Measurements from ENCODE around the gene HPGD.
"Not testable (repeated sequence)": the region's sequence is repeated elsewhere in the genome, so short reads cannot be mapped to it uniquely, and the experiment has no call there.

HPGD gene

GRCh38 chr4:174505007-174505406, 17.3 kb downstream of the HPGD start:
- Mint-ChIP-seq H3K36me3 (no peaks in the 10 kb centered on the region), H3K27me3 (no peaks in the 10 kb centered on the region), H3K4me3 (no peak overlapping the region), H3K4me1 (no peaks in the 10 kb centered on the region), H3K27ac (no peak overlapping the region), H3K9me3 (no peaks in the 10 kb centered on the region)

DNA sequence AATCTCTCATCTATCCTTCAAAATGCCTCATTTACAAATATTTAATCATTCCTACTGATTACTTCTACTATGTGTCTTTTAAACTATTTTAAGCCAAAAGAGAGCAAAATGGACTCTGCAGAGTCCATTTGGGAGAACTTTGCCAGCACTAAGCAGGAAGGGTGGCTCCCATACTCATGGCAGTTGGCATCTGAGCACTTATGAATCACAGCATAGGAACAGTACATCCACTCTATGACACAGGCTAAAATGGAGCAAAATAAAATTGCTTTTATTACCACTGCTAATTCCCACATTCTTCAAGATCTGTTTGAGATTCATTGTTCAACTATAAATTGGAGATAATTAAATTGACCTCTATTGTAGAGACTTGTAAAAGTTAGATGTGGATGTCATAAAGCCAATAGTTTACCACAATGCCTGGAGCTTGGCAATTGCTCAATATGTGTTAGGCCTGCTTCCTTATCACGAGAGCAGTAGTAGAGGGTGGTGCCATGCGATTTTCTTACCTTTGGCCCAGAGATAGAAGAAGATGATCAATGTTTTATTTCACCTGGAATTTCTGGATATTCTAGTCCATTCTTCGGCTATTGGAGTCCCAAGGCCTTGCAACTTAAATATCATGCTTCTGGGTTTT, 19.1 kb downstream of the HPGD start:
- H3K9me3 Mint-ChIP-seq: no peaks in the 10 kb centered on the region
- no peak overlapping the region for H3K27ac Mint-ChIP-seq
- no peaks in the 10 kb centered on the region for H3K4me1 Mint-ChIP-seq
- H3K27me3 Mint-ChIP-seq: no peaks in the 10 kb centered on the region
- H3K36me3 Mint-ChIP-seq: no peaks in the 10 kb centered on the region
- H3K4me3 Mint-ChIP-seq: no peak overlapping the region

GRCh38 chr4:174496631-174497432, 25.5 kb downstream of the HPGD start:
- Mint-ChIP-seq H3K4me1 (peaks cover 4% of the 10 kb centered on the region), H3K4me3 (no peak overlapping the region)

GRCh38 chr4:174495626-174496025, 26.7 kb downstream of the HPGD start:
- no peaks in the 10 kb centered on the region for H3K9me3 Mint-ChIP-seq
- peaks cover 4% of the 10 kb centered on the region for H3K4me1 Mint-ChIP-seq
- H3K36me3 Mint-ChIP-seq: no peaks in the 10 kb centered on the region
- no peak overlapping the region for H3K4me3 Mint-ChIP-seq
- no peaks in the 10 kb centered on the region for H3K27me3 Mint-ChIP-seq
- no peak overlapping the region for H3K27ac Mint-ChIP-seq

More at GRCh38 chr4:174496631-174497432, 25.5 kb downstream of the HPGD start:
- Mint-ChIP-seq H3K36me3 (no peaks in the 10 kb centered on the region), H3K9me3 (no peaks in the 10 kb centered on the region), H3K27ac (no peak overlapping the region), H3K27me3 (no peaks in the 10 kb centered on the region)

- Mint-ChIP-seq H3K9me3 (no peaks in the 10 kb centered on the region), H3K27ac (no peak overlapping the region), H3K27me3 (no peaks in the 10 kb centered on the region), H3K36me3 (no peaks in the 10 kb centered on the region), H3K4me1 (peaks cover 4% of the 10 kb centered on the region), H3K4me3 (no peak overlapping the region)
Measured at GRCh38 chr4:174494726-174495125, 27.6 kb downstream of the HPGD start.

GRCh38 chr4:174494146-174494545, 28.1 kb downstream of the HPGD start:
- no peaks in the 10 kb centered on the region for H3K36me3 Mint-ChIP-seq
- no peak overlapping the region for H3K4me3 Mint-ChIP-seq
- no peak overlapping the region for H3K27ac Mint-ChIP-seq
- H3K27me3 Mint-ChIP-seq: no peaks in the 10 kb centered on the region
- H3K9me3 Mint-ChIP-seq: no peaks in the 10 kb centered on the region
- peaks cover 4% of the 10 kb centered on the region for H3K4me1 Mint-ChIP-seq

- Mint-ChIP-seq H3K9me3 (no peaks in the 10 kb centered on the region), H3K4me1 (no peaks in the 10 kb centered on the region), H3K4me3 (no peak overlapping the region), H3K27me3 (no peaks in the 10 kb centered on the region), H3K27ac (no peak overlapping the region), H3K36me3 (no peaks in the 10 kb centered on the region)
Measured at GRCh38 chr4:174490451-174490961, 31.8 kb downstream of the HPGD start.

GRCh38 chr4:174488368-174488767, 33.9 kb downstream of the HPGD start:
- not testable (repeated sequence) for H3K4me1 Mint-ChIP-seq, H3K9me3 Mint-ChIP-seq, H3K36me3 Mint-ChIP-seq, H3K27ac Mint-ChIP-seq, H3K4me3 Mint-ChIP-seq, H3K27me3 Mint-ChIP-seq

DNA sequence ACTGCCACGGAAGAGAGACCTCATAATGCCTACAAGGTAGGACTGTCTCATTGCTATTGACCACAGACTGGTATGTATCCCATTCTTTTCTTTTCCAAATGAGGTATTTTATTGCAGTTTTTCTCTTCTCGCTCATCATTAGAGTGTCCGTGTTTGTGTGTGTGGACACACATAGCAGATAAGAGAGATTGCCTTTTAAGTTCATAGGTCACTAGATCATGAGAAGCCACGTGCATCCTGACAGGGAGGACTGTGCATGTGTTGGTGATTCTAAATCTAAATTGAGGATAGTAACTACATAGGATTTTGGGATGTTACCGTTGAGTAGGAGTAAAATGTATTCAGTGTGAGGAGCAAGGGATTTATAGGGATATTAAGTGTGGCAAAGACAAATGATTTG, 37.3 kb downstream of the HPGD start:
- Mint-ChIP-seq H3K4me3 (no peak overlapping the region), H3K4me1 (no peaks in the 10 kb centered on the region), H3K9me3 (no peaks in the 10 kb centered on the region), H3K27me3 (no peaks in the 10 kb centered on the region), H3K36me3 (no peaks in the 10 kb centered on the region), H3K27ac (no peak overlapping the region)

GRCh38 chr4:174483792-174484191, 38.5 kb downstream of the HPGD start:
- Mint-ChIP-seq H3K4me1 (no peaks in the 10 kb centered on the region), H3K9me3 (no peaks in the 10 kb centered on the region), H3K27me3 (no peaks in the 10 kb centered on the region), H3K36me3 (no peaks in the 10 kb centered on the region), H3K4me3 (no peak overlapping the region), H3K27ac (no peak overlapping the region)

DNA sequence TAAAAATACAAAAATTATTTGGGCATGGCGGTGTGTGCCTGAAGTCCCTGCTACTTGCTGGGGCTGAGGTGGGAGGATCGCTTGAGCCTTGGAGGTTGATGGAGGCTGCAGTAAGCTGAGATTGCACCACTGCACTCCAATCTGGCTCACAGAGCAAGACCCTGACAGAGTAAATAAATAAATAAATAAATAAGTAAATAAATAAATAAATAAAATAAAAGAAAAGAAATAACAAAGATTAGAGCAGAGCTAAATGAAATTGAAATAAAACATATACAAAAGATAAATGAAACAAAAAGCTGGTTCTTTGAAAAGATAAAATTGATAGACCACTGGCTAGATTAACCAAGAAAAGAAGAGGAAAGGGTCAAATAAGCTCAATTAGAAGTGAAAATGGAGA, 43.1 kb downstream of the HPGD start:
- Mint-ChIP-seq H3K4me3 (no peak overlapping the region), H3K4me1 (no peaks in the 10 kb centered on the region), H3K36me3 (no peaks in the 10 kb centered on the region), H3K27ac (no peak overlapping the region), H3K27me3 (peaks cover 1% of the 10 kb centered on the region), H3K9me3 (no peaks in the 10 kb centered on the region)

- Mint-ChIP-seq H3K4me1 (no peaks in the 10 kb centered on the region), H3K9me3 (no peaks in the 10 kb centered on the region), H3K27ac (no peak overlapping the region), H3K36me3 (no peaks in the 10 kb centered on the region), H3K27me3 (peaks cover 2% of the 10 kb centered on the region), H3K4me3 (no peak overlapping the region)
Measured at GRCh38 chr4:174475528-174475927, 46.8 kb downstream of the HPGD start.

- no peak overlapping the region for H3K27ac Mint-ChIP-seq
- no peaks in the 10 kb centered on the region for H3K9me3 Mint-ChIP-seq
- peaks cover 2% of the 10 kb centered on the region for H3K27me3 Mint-ChIP-seq
- no peaks in the 10 kb centered on the region for H3K4me1 Mint-ChIP-seq
- no peaks in the 10 kb centered on the region for H3K36me3 Mint-ChIP-seq
- H3K4me3 Mint-ChIP-seq: no peak overlapping the region
Measured at GRCh38 chr4:174474457-174475075, 47.7 kb downstream of the HPGD start.

GRCh38 chr4:174467107-174467506, 55.2 kb downstream of the HPGD start:
- Mint-ChIP-seq H3K4me1 (no peaks in the 10 kb centered on the region), H3K9me3 (peaks cover 6% of the 10 kb centered on the region), H3K27ac (no peak overlapping the region), H3K36me3 (no peaks in the 10 kb centered on the region), H3K4me3 (no peak overlapping the region), H3K27me3 (peaks cover 1% of the 10 kb centered on the region)

DNA sequence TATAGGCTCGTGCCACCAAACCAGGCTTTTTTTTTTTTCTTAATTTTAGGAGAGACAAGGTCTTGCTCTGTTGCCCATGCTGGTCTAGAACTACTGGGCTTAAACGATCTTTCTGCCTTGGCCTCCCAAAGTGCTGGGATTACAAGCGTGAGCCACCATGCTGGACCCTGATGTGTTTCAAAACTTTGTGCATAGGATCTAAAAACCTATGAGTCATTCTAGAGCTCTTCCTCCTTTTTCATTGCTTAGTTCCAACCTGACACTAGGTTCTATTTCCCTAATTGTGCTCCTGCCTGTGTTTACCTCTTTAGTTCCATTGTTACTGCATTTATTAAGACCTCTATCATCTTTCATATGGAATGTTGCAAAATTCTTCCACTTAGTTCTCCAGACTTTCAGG, 57.3 kb downstream of the HPGD start:
- no peak overlapping the region for H3K27ac Mint-ChIP-seq

GRCh38 chr4:174461466-174462106, 60.7 kb downstream of the HPGD start:
- Mint-ChIP-seq H3K9me3 (peaks cover 14% of the 10 kb centered on the region), H3K4me3 (no peak overlapping the region), H3K27me3 (no peaks in the 10 kb centered on the region), H3K27ac (no peak overlapping the region), H3K4me1 (no peaks in the 10 kb centered on the region), H3K36me3 (no peaks in the 10 kb centered on the region)

More for the DNA sequence above, 57.3 kb downstream of the HPGD start:
- no peaks in the 10 kb centered on the region for H3K4me1 Mint-ChIP-seq
- H3K4me3 Mint-ChIP-seq: no peak overlapping the region
- no peaks in the 10 kb centered on the region for H3K36me3 Mint-ChIP-seq
- no peaks in the 10 kb centered on the region for H3K27me3 Mint-ChIP-seq
- peaks cover 9% of the 10 kb centered on the region for H3K9me3 Mint-ChIP-seq

All from activated naive CD4-positive, alpha-beta T cell treated with anti-CD3 and anti-CD28 coated beads, Interleukin-2, amount 50 U/mL, for 24 hours (primary cell).